Hepatocyte (in vitro differentiated cells): Measurements from ENCODE around the gene RNF145. TPM values are rescaled to one million over a fixed set of nuclear protein-coding genes. Genes with fewer than 3 reads are reported as not detected.

Source experiments
- DNase-seq: peaks from one replicate; pipeline ENCODE4 v3.0.0-alpha.2; 2016; ENCODE audit warnings: low spot score
- H2AFZ ChIP-seq: fragments of 200-600 bp; sonication (generic); 2 replicates; pipeline ENCODE4 v1.6.0; 2016; ENCODE audit warnings: antibody characterized with exemption, mild to moderate bottlenecking
- H3K27ac ChIP-seq: fragments of 200-600 bp; sonication (generic); 2 replicates; pipeline ENCODE4 v1.5.1; 2016; ENCODE audit warnings: mild to moderate bottlenecking
- H3K27me3 ChIP-seq: fragments of 200-600 bp; sonication (generic); 2 replicates; pipeline ENCODE4 v1.6.1; 2016
- H3K36me3 ChIP-seq: fragments of 200-600 bp; sonication (generic); replicated peaks from 2 replicates; pipeline ENCODE4 v1.5.1; 2016; ENCODE audit warnings: low read depth; ENCODE audit not compliant: insufficient read depth
- H3K4me1 ChIP-seq: fragments of 200-600 bp; sonication (generic); 2 replicates; pipeline ENCODE4 v1.5.1; 2016; ENCODE audit warnings: mild to moderate bottlenecking, moderate library complexity; ENCODE audit not compliant: insufficient read depth
- H3K4me2 ChIP-seq: fragments of 200-600 bp; sonication (generic); 2 replicates; pipeline ENCODE4 v1.6.0; 2016
- H3K4me3 ChIP-seq: fragments of 200-600 bp; sonication (generic); 2 replicates; pipeline ENCODE4 v1.5.1; 2016; ENCODE audit warnings: mild to moderate bottlenecking
- H3K79me2 ChIP-seq: fragments of 200-600 bp; sonication (generic); 2 replicates; pipeline ENCODE4 v1.6.0; 2017; ENCODE audit warnings: mild to moderate bottlenecking
- H3K9me2 ChIP-seq: fragments of 200-600 bp; sonication (generic); replicated peaks from 2 replicates; pipeline ENCODE4 v1.6.0; 2017; ENCODE audit warnings: mild to moderate bottlenecking; ENCODE audit not compliant: insufficient read depth
- H3K9me3 ChIP-seq: fragments of 200-600 bp; sonication (generic); 2 replicates; pipeline ENCODE4 v1.5.1; 2016; ENCODE audit warnings: low read depth, mild to moderate bottlenecking
- H4K20me1 ChIP-seq: fragments of 200-600 bp; sonication (generic); 2 replicates; pipeline ENCODE4 v1.6.0; 2016; ENCODE audit warnings: mild to moderate bottlenecking; ENCODE audit not compliant: insufficient read depth, poor library complexity, severe bottlenecking
- CTCF ChIP-seq: fragments of 200-600 bp; sonication (generic); IDR thresholded peaks from 2 replicates; pipeline ENCODE4 v1.5.1; 2016; ENCODE audit warnings: antibody characterized with exemption, mild to moderate bottlenecking; ENCODE audit not compliant: poor library complexity
- EZH2 ChIP-seq: fragments of 200-600 bp; sonication (generic); IDR thresholded peaks from 2 replicates; pipeline ENCODE4 v1.6.1; 2016; ENCODE audit warnings: antibody characterized with exemption, mild to moderate bottlenecking, borderline replicate concordance
- EZH2phosphoT487 ChIP-seq: fragments of 200-600 bp; sonication (generic); IDR thresholded peaks from one replicate; pipeline ENCODE4 v1.6.1; 2018; ENCODE audit warnings: antibody characterized with exemption, mild to moderate bottlenecking, low read depth, moderate library complexity; ENCODE audit not compliant: unreplicated experiment, severe bottlenecking
- WGBS: methylation state at CpG from one replicate; pipeline ENCODE4 v1.1.6; 2016; ENCODE audit warnings: low lambda C conversion rate; ENCODE audit errors: missing lambda C conversion rate; 5-methylcytosine and 5-hydroxymethylcytosine counted together
- polyA plus RNA-seq: library from polyadenylated mRNA; unstranded; fragments of >200 nt; fragmentation: Nextera tagmentation; extraction: Ambion mirVana; gene quantifications from 2 replicates; pipeline ENCODE4 v1.2.1, GENCODE V29; 2016
- total RNA-seq: library from RNA; depleted of rRNA; stranded (reverse); fragments of >200 nt; gene quantifications from 2 replicates; pipeline ENCODE4 v1.2.3, GENCODE V29; 2014

Gene RNF145
- total and polyA plus RNA-seq, 2 experiments from 2014 or later: 13.0 to 37.4 TPM

DNA sequence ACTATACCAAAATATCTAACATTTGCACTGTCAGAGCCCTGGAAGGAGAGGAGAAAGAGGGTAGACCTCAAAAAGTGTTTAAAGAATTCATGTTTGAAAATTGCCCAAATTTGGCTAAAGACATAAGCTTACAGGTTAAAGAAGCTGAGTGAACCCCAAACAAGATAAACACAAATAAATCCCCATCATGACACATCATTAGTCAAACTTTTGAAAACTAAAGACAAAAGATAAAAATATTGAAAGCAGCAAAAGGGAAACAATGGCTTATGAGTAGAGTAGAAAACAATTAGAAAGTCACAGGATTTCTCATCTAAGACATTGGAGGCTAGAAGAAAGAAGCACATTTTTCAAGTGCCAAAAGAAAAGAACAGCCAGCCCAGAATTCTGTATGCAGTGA lies 47.7 kb upstream of the RNF145 start:
- H3K9me2 ChIP-seq: no peaks in the 10 kb centered on the region
- peaks cover 7% of the 10 kb centered on the region for H3K27me3 ChIP-seq
- H3K4me3 ChIP-seq: no peak overlapping the region
- no peaks in the 10 kb centered on the region for H3K36me3 ChIP-seq
- no peak overlapping the region for H2AFZ ChIP-seq
- no peak overlapping the region for H3K27ac ChIP-seq
- H3K9me3 ChIP-seq: no peaks in the 10 kb centered on the region
- peaks cover under 1% of the 10 kb centered on the region for H3K4me1 ChIP-seq
- H3K79me2 ChIP-seq: no peaks in the 10 kb centered on the region
- TF ChIP-seq CTCF (no peak), EZH2 (no peak), EZH2phosphoT487 (no peak)
- no peaks in the 10 kb centered on the region for H4K20me1 ChIP-seq
- no peak for DNase-seq
- no peak overlapping the region for H3K4me2 ChIP-seq

GRCh38 chr5:159252195-159252594 lies 42.8 kb upstream of the RNF145 start:
- H3K27ac ChIP-seq: no peak overlapping the region
- H2AFZ ChIP-seq: no peak overlapping the region
- TF ChIP-seq CTCF: no peak
- TF ChIP-seq EZH2: no peak
- TF ChIP-seq EZH2phosphoT487: no peak
- H3K79me2 ChIP-seq: no peaks in the 10 kb centered on the region
- no peaks in the 10 kb centered on the region for H3K36me3 ChIP-seq
- no peaks in the 10 kb centered on the region for H4K20me1 ChIP-seq
- DNase-seq: no peak
- no peaks in the 10 kb centered on the region for H3K4me1 ChIP-seq
- peaks cover 12% of the 10 kb centered on the region for H3K27me3 ChIP-seq
- H3K4me3 ChIP-seq: no peak overlapping the region
- no peaks in the 10 kb centered on the region for H3K9me3 ChIP-seq
- H3K4me2 ChIP-seq: no peak overlapping the region
- 87% methylated on average over 1 of the region's 1 CpG for WGBS
- H3K9me2 ChIP-seq: no peaks in the 10 kb centered on the region

GRCh38 chr5:159249158-159249557 lies 39.8 kb upstream of the RNF145 start:
- TF ChIP-seq EZH2: no peak
- TF ChIP-seq EZH2phosphoT487: no peak
- no peak for TF ChIP-seq CTCF
- no peak for DNase-seq
- H4K20me1 ChIP-seq: no peaks in the 10 kb centered on the region
- WGBS: 74% methylated on average over 2 of the region's 2 CpGs
- no peak overlapping the region for H2AFZ ChIP-seq
- H3K4me1 ChIP-seq: no peaks in the 10 kb centered on the region
- no peaks in the 10 kb centered on the region for H3K36me3 ChIP-seq
- H3K27me3 ChIP-seq: peaks cover 12% of the 10 kb centered on the region
- H3K79me2 ChIP-seq: no peaks in the 10 kb centered on the region
- no peak overlapping the region for H3K4me2 ChIP-seq
- H3K9me3 ChIP-seq: no peaks in the 10 kb centered on the region
- H3K27ac ChIP-seq: no peak overlapping the region
- H3K9me2 ChIP-seq: no peaks in the 10 kb centered on the region
- H3K4me3 ChIP-seq: no peak overlapping the region

GRCh38 chr5:159244890-159245289 lies 35.5 kb upstream of the RNF145 start:
- no peaks in the 10 kb centered on the region for H3K79me2 ChIP-seq
- H3K4me1 ChIP-seq: no peaks in the 10 kb centered on the region
- H3K36me3 ChIP-seq: no peaks in the 10 kb centered on the region
- no peaks in the 10 kb centered on the region for H3K9me3 ChIP-seq
- H3K27me3 ChIP-seq: peaks cover 12% of the 10 kb centered on the region
- H3K4me3 ChIP-seq: no peak overlapping the region
- H3K9me2 ChIP-seq: no peaks in the 10 kb centered on the region
- H2AFZ ChIP-seq: no peak overlapping the region
- TF ChIP-seq EZH2phosphoT487: no peak
- TF ChIP-seq EZH2: no peak
- no peak for TF ChIP-seq CTCF
- no peak overlapping the region for H3K4me2 ChIP-seq
- no peak for DNase-seq
- no peaks in the 10 kb centered on the region for H4K20me1 ChIP-seq
- no peak overlapping the region for H3K27ac ChIP-seq
